ENCODE measurements around the gene STK32A. TPM values are rescaled to one million over a fixed set of nuclear protein-coding genes. Genes with fewer than 3 reads are reported as not detected.
A peak's percentile ranks its signal among the peaks of the same experiment; 100 is the strongest.

Gene STK32A
- total RNA-seq, 1 experiment from 2014 or later, result 1.3 TPM

DNA sequence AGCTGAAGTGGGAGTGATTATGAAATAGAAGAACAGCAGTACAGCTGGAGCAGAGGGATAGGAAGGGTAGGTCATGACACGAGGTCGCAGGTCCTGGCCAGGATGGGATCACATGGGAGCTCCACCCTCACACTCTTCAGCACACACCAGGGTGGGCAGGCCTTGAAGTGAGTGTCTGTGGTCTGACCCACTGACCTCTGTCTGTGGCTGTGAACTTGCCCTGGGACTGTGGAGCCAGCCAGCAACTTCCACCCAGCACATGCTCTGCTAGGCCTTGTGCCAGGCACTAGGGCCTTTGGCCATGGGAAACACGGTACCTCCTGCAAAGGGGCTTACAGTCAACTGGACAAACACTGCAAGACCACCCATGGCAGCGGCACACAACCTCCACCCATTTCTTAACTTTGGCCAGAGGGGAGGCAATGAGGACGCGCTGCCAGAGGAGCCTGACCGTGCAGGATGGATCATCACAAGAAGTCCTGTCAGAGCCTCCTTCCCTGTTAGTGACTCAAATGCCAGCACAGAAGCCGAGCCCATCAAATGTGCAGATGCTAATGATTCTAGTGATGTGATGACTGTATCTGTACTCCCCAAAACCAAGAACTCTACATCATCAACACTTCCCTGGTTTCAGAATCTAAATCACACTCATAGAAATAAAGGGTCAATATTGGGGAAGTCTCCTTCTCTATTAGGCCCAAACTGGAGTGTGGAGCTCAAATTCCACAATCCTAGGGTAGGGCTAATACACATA is 161.4 kb downstream of the STK32A start:
- Histone ChIP-seq H2BK12ac (ENCODE audit: insufficient read length, low read depth, low read length) (no peak overlapping the region), H2BK15ac (ENCODE audit: low read depth, low read length) (no peak overlapping the region), H3K9ac (ENCODE audit: extremely low read depth, insufficient read length, low read length) (no peak overlapping the region), H3K4me2 (ENCODE audit: insufficient read depth, insufficient read length, low read length) (no peak overlapping the region), H4K5ac (ENCODE audit: insufficient read length, low read depth, low read length) (no peak overlapping the region), H3K27ac (ENCODE audit: insufficient read length, low read depth, low read length) (no peak overlapping the region), H2AFZ (ENCODE audit: low read length) (no peak overlapping the region), H3K18ac (ENCODE audit: insufficient read length, low read depth, low read length) (no peak overlapping the region), H3K56ac (ENCODE audit: insufficient read length, low read depth, low read length) (no peak overlapping the region), H2BK20ac (ENCODE audit: low read depth, low read length, poor library complexity, severe bottlenecking) (no peak overlapping the region), H3K4ac (ENCODE audit: low read depth, low read length) (no peak overlapping the region), H3K4me1 (ENCODE audit: insufficient read depth, low read length) (no peaks in the 10 kb centered on the region), H4K91ac (ENCODE audit: insufficient read length, low read depth, low read length) (no peak overlapping the region), H3K23me2 (ENCODE audit: insufficient read length, low read depth, low read length, poor library complexity, severe bottlenecking) (no peaks in the 10 kb centered on the region), H2BK120ac (ENCODE audit: low read depth, low read length, poor library complexity, severe bottlenecking) (no peak overlapping the region), H3K9me3 (ENCODE audit: control insufficient read depth, low read depth, low read length) (no peaks in the 10 kb centered on the region), H4K20me1 (ENCODE audit: control insufficient read depth, insufficient read depth, insufficient read length) (no peaks in the 10 kb centered on the region), H4K8ac (replicated peaks; ENCODE audit: insufficient read length, low read depth, low read length) (no peak overlapping the region), H3K79me1 (ENCODE audit: insufficient read depth, low read depth, low read length, poor library complexity, severe bottlenecking) (no peaks in the 10 kb centered on the region), H3K27me3 (ENCODE audit: insufficient read depth, low read length) (no peaks in the 10 kb centered on the region), H3K14ac (ENCODE audit: insufficient read depth, low read length) (no peak overlapping the region), H2BK5ac (ENCODE audit: insufficient read length, low read length) (no peak overlapping the region), H3K23ac (ENCODE audit: insufficient read length, low read depth, low read length) (no peak overlapping the region), H3K79me2 (ENCODE audit: insufficient read depth, low read length) (no peaks in the 10 kb centered on the region), H3T11ph (ENCODE audit: low read length) (no peak overlapping the region), H2AK5ac (ENCODE audit: insufficient read length, low read length) (no peak overlapping the region)
- Mint-ChIP-seq H3K4me1 (peaks cover 23 to 36% of the 10 kb centered on the region in 2 experiments), H3K27ac (peak overlapping the region in 2 of 3 experiments; percentile 74 to 83; a peak in 4 of 7 replicates), H3K27me3 (ENCODE audit: low read depth) (peaks cover 2% of the 10 kb centered on the region; the same call in 1 of the 2 replicates), H3K36me3 (ENCODE audit: insufficient read depth in 1 of 3, low read depth in 3 of 3) (peaks cover 64 to 95% (median 92%) of the 10 kb centered on the region in 3 experiments), H3K4me3 (no peak overlapping the region), H3K9me3 (no peaks in the 10 kb centered on the region)
- no CpG with 5 or more reads among the region's 8 CpGs for WGBS (ENCODE audit: extremely low coverage, insufficient read length, low lambda C conversion rate)
- DNase-seq, result no peak
- TF ChIP-seq, protein P1, sequence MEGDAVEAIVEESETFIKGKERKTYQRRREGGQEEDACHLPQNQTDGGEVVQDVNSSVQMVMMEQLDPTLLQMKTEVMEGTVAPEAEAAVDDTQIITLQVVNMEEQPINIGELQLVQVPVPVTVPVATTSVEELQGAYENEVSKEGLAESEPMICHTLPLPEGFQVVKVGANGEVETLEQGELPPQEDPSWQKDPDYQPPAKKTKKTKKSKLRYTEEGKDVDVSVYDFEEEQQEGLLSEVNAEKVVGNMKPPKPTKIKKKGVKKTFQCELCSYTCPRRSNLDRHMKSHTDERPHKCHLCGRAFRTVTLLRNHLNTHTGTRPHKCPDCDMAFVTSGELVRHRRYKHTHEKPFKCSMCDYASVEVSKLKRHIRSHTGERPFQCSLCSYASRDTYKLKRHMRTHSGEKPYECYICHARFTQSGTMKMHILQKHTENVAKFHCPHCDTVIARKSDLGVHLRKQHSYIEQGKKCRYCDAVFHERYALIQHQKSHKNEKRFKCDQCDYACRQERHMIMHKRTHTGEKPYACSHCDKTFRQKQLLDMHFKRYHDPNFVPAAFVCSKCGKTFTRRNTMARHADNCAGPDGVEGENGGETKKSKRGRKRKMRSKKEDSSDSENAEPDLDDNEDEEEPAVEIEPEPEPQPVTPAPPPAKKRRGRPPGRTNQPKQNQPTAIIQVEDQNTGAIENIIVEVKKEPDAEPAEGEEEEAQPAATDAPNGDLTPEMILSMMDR (conservative IDR thresholded peaks at IDR 0.05), result no peak

Data from H9 (cell line).